ENCODE data around the gene UFSP2. TPM values are rescaled to one million over a fixed set of nuclear protein-coding genes. Genes with fewer than 3 reads are reported as not detected.
"Not testable (repeated sequence)": the region's sequence is repeated elsewhere in the genome, so short reads cannot be mapped to it uniquely, and the experiment has no call there.

The UFSP2 gene
- total and polyA plus RNA-seq, 2 of the 4 experiments (the other 2 are of a cell fraction): 21.8 to 43.7 TPM

GRCh38 chr4:185362570-185362969 lies 63.2 kb downstream of the UFSP2 start:
- H2AK9ac ChIP-seq (replicated peaks; ENCODE audit: low read depth, low read length, poor library complexity); H4K91ac ChIP-seq (ENCODE audit: insufficient read depth, low read depth, low read length); in situ Hi-C loops (cut with MboI; ENCODE audit: low sequenced_read_pairs); H4K20me1 ChIP-seq (ENCODE audit: insufficient read depth, low read length); H3K4me3 ChIP-seq (ENCODE audit: insufficient read depth, low read depth, low read length); H3K14ac ChIP-seq (replicated peaks; ENCODE audit: low read depth, low read length); H2AK5ac ChIP-seq (ENCODE audit: low read depth, low read length); POLR2A ChIA-PET (ENCODE audit: unreplicated experiment); H3K27me3 ChIP-seq (ENCODE audit: control insufficient read depth, insufficient read depth, low read length); H3K9me1 ChIP-seq (ENCODE audit: insufficient read depth, low read length); H3K4ac ChIP-seq (ENCODE audit: low read depth, low read length); dilution Hi-C loops (cut with HindIII; ENCODE audit: low sequenced_read_pairs, unreplicated experiment); CTCF ChIA-PET; H3K9ac ChIP-seq (ENCODE audit: low read depth, low read length); H4K5ac ChIP-seq (ENCODE audit: low read depth, low read length); H3K23ac ChIP-seq (ENCODE audit: low read depth, low read length); DNase-seq; H3K36me3 ChIP-seq (ENCODE audit: control insufficient read depth, insufficient read depth, low read length); H3K18ac ChIP-seq (ENCODE audit: low read depth, low read length); H2BK120ac ChIP-seq (ENCODE audit: low read depth, low read length); H3K9me3 ChIP-seq (ENCODE audit: control insufficient read depth, insufficient read depth, low read length); H3K56ac ChIP-seq (ENCODE audit: extremely low read depth, insufficient read depth, low read length); H3K79me1 ChIP-seq (ENCODE audit: low read depth in 1 of 2, low read length in 2 of 2); H2BK5ac ChIP-seq (ENCODE audit: low read depth, low read length, poor library complexity, severe bottlenecking); H4K8ac ChIP-seq (ENCODE audit: low read depth in 2 of 2, low read length in 2 of 2); H3K4me1 ChIP-seq (ENCODE audit: control insufficient read depth, insufficient read depth, low read length); H3K27ac ChIP-seq (ENCODE audit: insufficient read depth, low read length); H2BK20ac ChIP-seq (ENCODE audit: low read depth, low read length); H2BK15ac ChIP-seq (ENCODE audit: low read depth, low read length); H3K4me2 ChIP-seq (ENCODE audit: low read depth, low read length); BruUV-seq (replicated peaks); ATAC-seq (ENCODE audit: low read depth); H2AFZ ChIP-seq (replicated peaks; ENCODE audit: low read length, poor library complexity): not testable (repeated sequence)
- intact Hi-C loops (cut with micrococcal nuclease): loop anchor here (10.0 kb wide), 1 partner anchor 148 kb away; no protein-coding TSS in a partner anchor
- no CpG with 5 or more reads among the region's 6 CpGs for WGBS, 2 experiments (ENCODE audit: extremely low coverage in 2 of 2, insufficient read length in 1 of 2)

Data from IMR-90 (cell line).